Mucosa of stomach (tissue), 1 donor: ENCODE results near the gene PRLH.

Source experiments
- H3K27me3 ChIP-seq: one replicate; pipeline ENCODE4 v1.7.0; 2013; ENCODE audit warnings: mild to moderate bottlenecking, low read length; ENCODE audit not compliant: control insufficient read depth, insufficient read depth
- H3K36me3 ChIP-seq: one replicate; pipeline ENCODE4 v1.7.0; 2013; ENCODE audit warnings: low read length; ENCODE audit not compliant: control insufficient read depth, insufficient read depth
- H3K4me1 ChIP-seq: one replicate; pipeline ENCODE4 v1.7.0; 2013; ENCODE audit warnings: mild to moderate bottlenecking, low read length; ENCODE audit not compliant: control insufficient read depth, insufficient read depth
- H3K4me3 ChIP-seq: one replicate; pipeline ENCODE4 v1.7.0; 2013; ENCODE audit warnings: low read length
- H3K9ac ChIP-seq: one replicate; pipeline ENCODE4 v1.7.0; 2013; ENCODE audit warnings: mild to moderate bottlenecking, low read length, moderate library complexity
- H3K9me3 ChIP-seq: one replicate; pipeline ENCODE4 v1.7.0; 2013; ENCODE audit warnings: mild to moderate bottlenecking, low read length, moderate library complexity; ENCODE audit not compliant: control insufficient read depth
- donor health status: Pancreatic carcinoma.

The PRLH gene

GRCh38 chr2:237555560-237555959, 10.8 kb upstream of the PRLH start:
- H3K4me3 ChIP-seq = no peak overlapping the region
- peaks cover 15% of the 10 kb centered on the region for H3K36me3 ChIP-seq
- H3K4me1 ChIP-seq = peaks cover 7% of the 10 kb centered on the region
- H3K9me3 ChIP-seq = no peaks in the 10 kb centered on the region
- no peaks in the 10 kb centered on the region for H3K27me3 ChIP-seq
- H3K9ac ChIP-seq = no peak overlapping the region

DNA sequence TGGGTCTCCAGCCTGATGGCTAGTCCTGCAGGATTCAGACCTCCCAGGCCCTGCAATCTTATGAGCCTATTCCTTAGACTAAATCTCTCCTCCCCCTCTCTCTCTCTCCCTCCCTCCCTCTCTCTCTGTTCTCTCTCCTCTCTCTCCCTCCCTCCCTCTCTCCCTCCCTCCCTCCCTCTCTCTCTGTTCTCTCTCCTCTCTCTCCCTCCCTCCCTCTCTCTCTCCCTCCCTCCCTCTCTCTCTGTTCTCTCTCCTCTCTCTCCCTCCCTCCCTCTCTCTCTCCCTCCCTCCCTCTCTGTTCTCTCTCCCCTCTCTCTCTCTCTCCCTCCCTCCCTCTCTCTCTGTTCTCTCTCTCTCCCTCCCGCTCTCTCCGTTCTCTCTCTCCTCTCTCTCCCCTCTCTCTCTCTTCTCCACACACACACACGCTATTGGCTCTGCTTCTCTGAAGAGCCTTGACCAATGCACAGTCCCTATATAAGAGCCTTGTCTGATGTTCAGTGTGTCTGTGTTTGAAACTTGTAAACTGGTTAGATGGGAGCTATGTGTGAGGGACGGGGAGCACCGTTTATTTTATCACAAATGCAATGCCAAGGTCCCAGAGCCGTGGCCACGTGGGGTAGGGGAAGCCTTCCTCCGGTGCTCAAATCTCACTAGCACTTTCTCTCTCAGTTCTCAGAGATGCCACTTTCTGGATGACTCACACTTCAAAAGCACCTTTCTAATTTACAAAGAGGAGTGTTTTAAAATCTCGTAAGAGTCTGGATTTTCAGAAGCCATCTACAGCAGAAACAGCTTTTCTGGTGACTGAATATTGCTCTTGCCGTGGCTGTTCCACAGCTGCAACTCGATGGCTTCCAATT, 9.4 kb upstream of the PRLH start:
- Histone ChIP-seq H3K4me1 (peaks cover 7% of the 10 kb centered on the region), H3K9me3 (no peaks in the 10 kb centered on the region), H3K36me3 (peaks cover 15% of the 10 kb centered on the region), H3K27me3 (no peaks in the 10 kb centered on the region), H3K4me3 (no peak overlapping the region), H3K9ac (no peak overlapping the region)

GRCh38 chr2:237557633-237558015, 8.8 kb upstream of the PRLH start:
- no peaks in the 10 kb centered on the region for H3K9me3 ChIP-seq
- H3K27me3 ChIP-seq = no peaks in the 10 kb centered on the region
- H3K9ac ChIP-seq = no peak overlapping the region
- no peak overlapping the region for H3K4me3 ChIP-seq
- H3K36me3 ChIP-seq = peaks cover 14% of the 10 kb centered on the region
- H3K4me1 ChIP-seq = peaks cover 7% of the 10 kb centered on the region

DNA sequence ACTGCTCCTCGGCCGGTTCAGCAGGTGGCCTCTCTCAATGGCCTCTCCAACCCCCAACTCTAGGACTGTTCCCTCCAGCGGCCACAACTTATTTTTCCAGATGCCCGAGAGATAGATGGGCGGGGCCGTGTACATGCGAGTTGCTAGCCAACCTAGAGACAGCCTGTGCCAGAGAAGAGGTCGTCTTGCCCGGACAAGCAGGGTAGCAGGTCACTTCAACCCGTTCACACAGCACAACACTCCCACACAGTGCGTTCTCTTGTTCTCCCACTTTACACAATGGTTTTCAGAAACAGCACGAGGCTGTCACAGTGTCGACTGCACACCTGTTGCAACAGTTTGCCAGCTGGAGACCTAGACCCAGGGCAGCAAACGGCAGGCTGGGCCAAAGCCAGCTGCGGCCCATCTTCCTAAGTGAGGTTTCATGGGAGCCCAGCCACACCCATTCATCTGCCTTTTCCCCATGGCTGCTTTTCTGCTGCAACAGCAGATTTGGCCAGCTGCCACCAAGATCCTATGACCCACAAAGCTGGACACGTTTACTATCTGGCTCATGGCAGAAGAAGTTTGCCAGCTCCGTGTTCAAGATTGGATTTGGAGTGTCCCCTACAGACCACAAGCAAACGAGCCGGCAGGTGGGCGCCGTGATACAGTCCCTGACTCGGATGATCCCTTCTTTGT, 7.3 kb upstream of the PRLH start:
- Histone ChIP-seq H3K4me1 (peaks cover 7% of the 10 kb centered on the region), H3K4me3 (no peak overlapping the region), H3K27me3 (peaks cover 7% of the 10 kb centered on the region), H3K9ac (no peak overlapping the region), H3K9me3 (no peaks in the 10 kb centered on the region), H3K36me3 (peaks cover 2% of the 10 kb centered on the region)

DNA sequence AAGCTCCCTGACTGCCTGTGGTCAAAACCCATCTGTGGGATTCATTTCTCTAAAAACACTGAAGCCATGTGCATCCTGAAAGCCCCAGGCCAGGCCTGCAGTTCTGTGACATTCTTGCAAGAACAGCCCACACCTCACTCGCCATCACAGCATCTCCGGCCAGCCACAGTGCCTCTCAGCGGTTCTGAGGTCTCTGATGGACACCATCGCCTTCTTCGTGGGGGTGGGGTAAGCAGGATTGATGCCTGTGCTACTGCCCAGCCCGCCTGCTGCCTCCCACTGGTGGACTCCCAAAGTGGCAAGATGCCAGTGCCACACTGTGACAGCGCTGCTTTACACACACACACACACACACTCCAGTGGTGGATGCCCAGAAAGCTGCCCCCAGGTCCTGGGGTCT, 5.2 kb upstream of the PRLH start:
- Histone ChIP-seq H3K4me1 (peaks cover 7% of the 10 kb centered on the region), H3K4me3 (no peak overlapping the region), H3K27me3 (peaks cover 12% of the 10 kb centered on the region), H3K9ac (no peak overlapping the region), H3K36me3 (no peaks in the 10 kb centered on the region), H3K9me3 (no peaks in the 10 kb centered on the region)

- H3K4me3 ChIP-seq = no peak overlapping the region
- peaks cover 12% of the 10 kb centered on the region for H3K27me3 ChIP-seq
- no peaks in the 10 kb centered on the region for H3K9me3 ChIP-seq
- H3K9ac ChIP-seq = no peak overlapping the region
- H3K36me3 ChIP-seq = no peaks in the 10 kb centered on the region
- peaks cover 3% of the 10 kb centered on the region for H3K4me1 ChIP-seq
These were observed 2.6 kb upstream of the PRLH start for GRCh38 chr2:237563816-237564215.

DNA sequence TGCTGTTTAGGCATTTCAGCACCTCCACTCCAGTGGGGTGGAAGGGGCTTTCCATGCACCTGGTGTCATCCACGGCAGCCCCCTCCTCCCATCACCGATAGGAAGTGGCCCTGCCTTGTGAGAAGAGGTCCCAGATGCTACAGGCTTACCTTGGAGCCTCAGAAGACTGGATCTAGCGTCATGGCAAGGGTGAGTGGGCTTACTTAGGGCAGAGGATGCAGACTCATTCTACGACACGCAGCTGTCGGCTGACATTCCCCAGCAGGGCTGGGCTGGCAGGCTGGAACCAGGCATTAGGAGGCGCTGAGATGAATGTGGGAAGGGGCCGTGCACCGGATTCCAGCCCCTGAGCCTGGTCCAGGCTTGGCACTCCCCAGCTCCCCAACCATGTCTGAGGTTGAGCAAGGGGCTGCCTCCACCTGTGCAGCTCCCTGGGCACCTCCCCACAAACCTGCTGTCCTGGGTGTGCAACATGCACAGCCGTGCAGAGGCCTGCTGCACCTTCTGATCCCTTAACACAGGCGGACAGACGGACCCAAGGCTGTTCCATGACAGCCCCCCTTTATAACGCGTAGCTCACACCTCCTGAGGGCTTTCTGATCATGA, 1.7 kb upstream of the PRLH start:
- Histone ChIP-seq H3K9me3 (no peaks in the 10 kb centered on the region), H3K4me1 (no peaks in the 10 kb centered on the region), H3K27me3 (peaks cover 12% of the 10 kb centered on the region), H3K36me3 (no peaks in the 10 kb centered on the region), H3K9ac (no peak overlapping the region), H3K4me3 (no peak overlapping the region)

GRCh38 chr2:237565974-237566373, 400 bp upstream of the PRLH start:
- H3K9ac ChIP-seq = no peak overlapping the region
- H3K9me3 ChIP-seq = no peaks in the 10 kb centered on the region
- no peaks in the 10 kb centered on the region for H3K4me1 ChIP-seq
- H3K36me3 ChIP-seq = no peaks in the 10 kb centered on the region
- no peak overlapping the region for H3K4me3 ChIP-seq
- H3K27me3 ChIP-seq = peaks cover 12% of the 10 kb centered on the region

GRCh38 chr2:237567276-237568029, 1.1 kb downstream of the PRLH start:
- H3K9me3 ChIP-seq = no peaks in the 10 kb centered on the region
- no peaks in the 10 kb centered on the region for H3K36me3 ChIP-seq
- peaks cover 9% of the 10 kb centered on the region for H3K4me1 ChIP-seq
- no peak overlapping the region for H3K9ac ChIP-seq
- H3K27me3 ChIP-seq = peaks cover 12% of the 10 kb centered on the region
- no peak overlapping the region for H3K4me3 ChIP-seq

DNA sequence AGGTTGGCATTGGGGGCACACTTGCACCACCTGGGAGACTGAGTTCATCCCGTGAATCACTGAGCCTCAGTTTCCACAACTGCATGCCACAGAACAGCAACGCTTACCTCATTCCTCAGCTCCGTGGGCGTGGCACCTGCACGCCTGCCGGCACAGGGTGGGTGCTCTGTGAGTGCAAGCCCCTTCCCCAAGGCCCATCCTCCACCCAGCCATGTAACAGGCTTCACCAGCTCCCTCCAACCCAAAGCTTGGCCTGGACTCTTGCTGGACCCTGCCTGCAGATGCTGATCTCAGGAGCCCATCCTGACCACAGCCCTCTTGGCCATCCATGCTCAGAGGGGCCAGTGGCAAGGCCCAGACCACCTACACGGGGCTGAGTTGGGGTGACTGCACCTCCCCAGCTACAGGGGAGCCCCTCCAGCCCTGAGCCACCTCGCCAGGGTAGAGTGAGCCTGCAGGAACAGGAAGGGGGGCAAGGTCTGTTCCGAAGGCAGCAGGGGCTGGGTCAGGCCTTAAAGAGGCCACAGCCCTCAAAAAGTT, 1.8 kb downstream of the PRLH start:
- H3K9me3 ChIP-seq = no peaks in the 10 kb centered on the region
- H3K9ac ChIP-seq = no peak overlapping the region
- H3K4me3 ChIP-seq = no peak overlapping the region
- peaks cover 12% of the 10 kb centered on the region for H3K27me3 ChIP-seq
- no peaks in the 10 kb centered on the region for H3K36me3 ChIP-seq
- H3K4me1 ChIP-seq = peaks cover 13% of the 10 kb centered on the region

DNA sequence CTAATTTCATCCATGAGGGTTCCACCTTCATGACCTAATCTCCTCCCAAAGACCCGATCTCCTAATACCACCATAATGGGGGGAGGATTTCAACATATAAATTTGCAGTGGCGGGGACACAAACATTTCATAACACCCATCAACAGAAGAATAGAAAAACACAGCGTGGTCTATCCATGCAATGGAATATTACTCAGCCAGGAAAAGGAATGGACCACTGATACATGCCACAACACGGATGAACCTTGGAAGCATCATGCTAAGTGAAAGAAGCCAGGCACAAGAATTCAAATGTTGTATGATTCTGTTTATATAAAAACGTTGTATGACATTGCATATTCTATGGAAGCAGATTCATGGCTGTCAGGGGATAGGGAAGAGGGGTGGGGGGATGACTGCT, 2.7 kb downstream of the PRLH start:
- Histone ChIP-seq H3K4me1 (peaks cover 13% of the 10 kb centered on the region), H3K9ac (no peak overlapping the region), H3K36me3 (no peaks in the 10 kb centered on the region), H3K9me3 (no peaks in the 10 kb centered on the region), H3K27me3 (peaks cover 6% of the 10 kb centered on the region), H3K4me3 (no peak overlapping the region)
